Lower leg skin (tissue), 4 donors: ENCODE measurements around the gene ASCC1. TPM values are rescaled to one million over a fixed set of nuclear protein-coding genes. Genes with fewer than 3 reads are reported as not detected.

ENCODE experiments used
- DNase-seq, 2 donors: peaks; one replicate each; pipeline ENCODE4 v3.0.0-alpha.2; 2019; ENCODE audit warnings: low spot score in 2 of 2
- H3K4me3 ChIP-seq: fragments of 200-600 bp; sonication (generic); 2 replicates; pipeline ENCODE4 v1.5.1; 2017; ENCODE audit warnings: mild to moderate bottlenecking, low read depth; ENCODE audit not compliant: poor library complexity, severe bottlenecking
- POLR2A ChIP-seq, 2 donors: fragments of 450-650 bp; IDR thresholded peaks; one replicate each; pipeline ENCODE4 v1.6.1; 2016 to 2017; ENCODE audit warnings: antibody characterized with exemption in 2 of 2, mild to moderate bottlenecking in 1 of 2, moderate library complexity in 1 of 2
- WGBS, 2 donors: methylation state at CpG; one replicate each; pipeline ENCODE4 v1.1.5; 2018; 5-methylcytosine and 5-hydroxymethylcytosine counted together
- intact Hi-C: fragments of 100-400 bp; cut with DNase I; formaldehyde crosslinking; loops from one replicate; pipeline ENCODE4 v1.15.0; 2023; ENCODE audit warnings: low total_unique reads
- total RNA-seq, 4 donors: library from RNA; depleted of rRNA; stranded (reverse); fragments of >200 nt; gene quantifications; one replicate each; pipeline ENCODE4 v1.1.0, GENCODE V29; 2016
- TF ChIP-seq, protein P1 (sequence below), 3 donors: fragments of 450-650 bp; IDR thresholded peaks; one replicate each; pipeline ENCODE4 v1.5.1; 2016; ENCODE audit warnings: antibody characterized with exemption in 3 of 3, mild to moderate bottlenecking in 3 of 3, moderate library complexity in 2 of 3

The ASCC1 gene
- total RNA-seq, 4 donors from 2014 or later, result 17.7 to 33.3 (median 23.1) TPM

DNA sequence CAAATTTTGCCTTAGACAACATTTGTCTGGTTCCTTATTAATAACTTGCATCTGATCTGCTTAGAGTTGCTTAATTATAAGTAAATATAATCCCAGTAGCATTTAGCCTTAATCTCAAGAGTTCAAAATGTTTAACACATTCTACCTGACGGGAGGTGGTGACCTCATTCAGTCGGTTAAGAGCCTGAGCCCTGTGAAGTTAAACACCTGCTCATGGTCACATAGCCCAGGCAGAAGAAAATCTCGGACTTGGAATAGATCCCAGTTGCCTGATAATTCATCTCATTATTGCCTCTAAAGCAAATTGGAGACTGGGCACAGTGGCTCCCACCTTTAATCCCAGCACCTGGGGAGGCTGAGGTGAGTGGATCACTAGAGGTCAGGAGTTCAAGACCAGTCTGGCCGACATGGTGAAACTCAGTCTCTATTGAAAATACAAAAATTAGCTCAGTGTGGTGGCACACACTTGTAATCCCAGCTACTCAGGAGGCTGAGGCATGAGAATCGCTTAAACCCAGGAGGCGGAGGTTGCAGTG, 18.6 kb upstream of the ASCC1 start:
- 94 to 97% methylated on average over 6 of the region's 6 CpGs for WGBS, 2 donors
- DNase-seq, result no peak
- H3K4me3 ChIP-seq, result no peak overlapping the region
- intact Hi-C loops, result no loop called here
- no peak for TF ChIP-seq POLR2A (IDR thresholded peaks at IDR 0.05)
- TF ChIP-seq, protein P1, sequence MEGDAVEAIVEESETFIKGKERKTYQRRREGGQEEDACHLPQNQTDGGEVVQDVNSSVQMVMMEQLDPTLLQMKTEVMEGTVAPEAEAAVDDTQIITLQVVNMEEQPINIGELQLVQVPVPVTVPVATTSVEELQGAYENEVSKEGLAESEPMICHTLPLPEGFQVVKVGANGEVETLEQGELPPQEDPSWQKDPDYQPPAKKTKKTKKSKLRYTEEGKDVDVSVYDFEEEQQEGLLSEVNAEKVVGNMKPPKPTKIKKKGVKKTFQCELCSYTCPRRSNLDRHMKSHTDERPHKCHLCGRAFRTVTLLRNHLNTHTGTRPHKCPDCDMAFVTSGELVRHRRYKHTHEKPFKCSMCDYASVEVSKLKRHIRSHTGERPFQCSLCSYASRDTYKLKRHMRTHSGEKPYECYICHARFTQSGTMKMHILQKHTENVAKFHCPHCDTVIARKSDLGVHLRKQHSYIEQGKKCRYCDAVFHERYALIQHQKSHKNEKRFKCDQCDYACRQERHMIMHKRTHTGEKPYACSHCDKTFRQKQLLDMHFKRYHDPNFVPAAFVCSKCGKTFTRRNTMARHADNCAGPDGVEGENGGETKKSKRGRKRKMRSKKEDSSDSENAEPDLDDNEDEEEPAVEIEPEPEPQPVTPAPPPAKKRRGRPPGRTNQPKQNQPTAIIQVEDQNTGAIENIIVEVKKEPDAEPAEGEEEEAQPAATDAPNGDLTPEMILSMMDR (IDR thresholded peaks at IDR 0.05), result no peak

DNA sequence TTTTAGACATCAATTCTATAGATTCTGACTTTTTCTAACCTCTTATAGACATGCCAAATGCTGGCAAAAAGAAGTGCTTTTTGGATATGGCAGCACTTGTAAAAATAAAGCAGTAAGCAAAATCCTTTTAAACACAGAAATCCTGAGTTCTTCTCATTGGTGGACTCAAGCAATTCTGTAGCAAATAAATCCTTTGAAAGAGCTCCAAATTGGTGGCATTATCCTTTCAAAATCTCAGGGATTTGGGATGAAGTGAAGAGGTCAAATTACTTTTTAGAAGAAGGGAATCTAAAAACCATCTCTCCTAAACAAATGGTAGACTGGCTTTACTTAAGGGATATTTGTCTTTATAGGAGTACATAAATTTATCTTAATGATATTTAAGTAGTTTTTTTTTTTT, 17.5 kb upstream of the ASCC1 start:
- no peak overlapping the region for H3K4me3 ChIP-seq
- no peak for DNase-seq
- TF ChIP-seq, protein P1 (IDR thresholded peaks at IDR 0.05), result no peak
- no peak for TF ChIP-seq POLR2A (IDR thresholded peaks at IDR 0.05)
- intact Hi-C loops, result no loop called here

DNA sequence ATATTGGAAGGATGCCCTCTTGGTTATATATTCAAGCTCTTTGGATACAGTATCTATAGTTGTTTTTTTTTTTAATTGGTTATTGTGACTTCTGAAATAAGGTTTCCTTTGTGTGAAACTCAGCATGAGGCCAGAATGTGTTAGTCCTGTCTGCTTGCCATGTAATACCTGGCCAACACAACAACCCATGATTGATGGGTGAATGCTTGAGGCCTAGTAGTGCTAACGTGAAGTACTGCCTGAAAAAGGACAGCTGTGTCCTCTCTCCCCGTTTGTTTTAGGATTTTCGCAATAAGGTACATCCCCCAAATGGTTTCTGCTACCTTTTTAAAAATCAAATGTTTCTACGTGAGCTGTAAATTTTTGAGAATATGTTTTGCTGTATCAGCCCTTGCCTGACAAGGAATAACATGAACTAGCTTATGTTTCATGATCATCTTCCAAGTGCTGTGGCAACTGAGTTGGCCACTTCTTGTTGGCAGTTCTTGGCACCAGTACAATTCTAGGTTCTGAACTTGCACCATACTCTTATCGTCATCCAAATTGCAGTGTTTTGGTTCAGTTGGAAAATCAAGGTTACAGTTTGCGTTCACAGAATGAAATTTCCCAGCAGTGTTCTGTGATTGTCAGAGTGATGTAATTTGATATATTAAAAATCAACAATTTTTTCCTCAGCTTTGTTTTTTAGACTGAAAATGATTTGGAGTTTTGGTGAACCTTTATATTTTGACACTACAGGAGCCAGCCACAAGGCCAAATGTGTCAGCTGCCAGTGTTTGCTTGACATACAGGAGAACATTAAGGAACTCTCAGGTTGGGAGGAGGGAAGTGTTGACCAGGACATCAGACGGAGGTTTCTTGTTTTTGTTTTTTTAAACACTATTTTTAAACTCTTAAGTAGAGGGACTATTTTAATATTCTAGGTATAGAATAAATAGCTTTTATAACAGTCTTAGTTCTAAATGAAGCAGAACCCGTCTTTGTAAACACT, 13.5 kb upstream of the ASCC1 start:
- DNase-seq, result no peak
- no peak for TF ChIP-seq POLR2A (IDR thresholded peaks at IDR 0.05)
- TF ChIP-seq, protein P1 (IDR thresholded peaks at IDR 0.05), result no peak
- intact Hi-C loops, result loop anchor here (10.0 kb wide), 1 partner anchor 105 kb away; no protein-coding TSS in a partner anchor
- no peak overlapping the region for H3K4me3 ChIP-seq
- WGBS, 2 donors, result 64 to 65% methylated on average over 8 of the region's 8 CpGs

DNA sequence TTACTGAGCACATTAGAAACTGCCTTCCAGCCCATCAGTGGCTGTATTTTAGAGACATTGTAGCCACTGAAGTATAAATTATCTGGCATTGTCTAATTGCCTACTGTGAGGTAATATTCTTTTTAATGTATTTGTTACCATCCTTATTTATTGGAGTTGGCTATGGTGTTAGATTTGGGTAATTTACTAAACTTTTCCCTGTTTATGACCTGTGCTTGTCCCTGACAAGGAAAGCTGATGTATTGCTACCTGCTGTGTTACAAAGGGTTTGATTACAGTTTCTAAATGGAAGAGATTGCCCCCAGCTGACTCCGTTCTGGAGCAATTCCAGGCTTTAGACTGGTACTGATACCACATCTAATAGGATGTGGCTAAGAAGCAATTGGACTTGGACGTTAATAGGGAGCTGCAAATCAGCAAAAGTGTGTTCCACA, 12.3 kb upstream of the ASCC1 start:
- TF ChIP-seq POLR2A (IDR thresholded peaks at IDR 0.05), result no peak
- TF ChIP-seq, protein P1 (IDR thresholded peaks at IDR 0.05), result no peak
- no peak overlapping the region for H3K4me3 ChIP-seq
- DNase-seq, result no peak
- WGBS, 2 donors, result 59 to 68% methylated on average over 2 of the region's 2 CpGs
- intact Hi-C loops, result loop anchor here (10.0 kb wide), 1 partner anchor 106 kb away; no protein-coding TSS in a partner anchor

DNA sequence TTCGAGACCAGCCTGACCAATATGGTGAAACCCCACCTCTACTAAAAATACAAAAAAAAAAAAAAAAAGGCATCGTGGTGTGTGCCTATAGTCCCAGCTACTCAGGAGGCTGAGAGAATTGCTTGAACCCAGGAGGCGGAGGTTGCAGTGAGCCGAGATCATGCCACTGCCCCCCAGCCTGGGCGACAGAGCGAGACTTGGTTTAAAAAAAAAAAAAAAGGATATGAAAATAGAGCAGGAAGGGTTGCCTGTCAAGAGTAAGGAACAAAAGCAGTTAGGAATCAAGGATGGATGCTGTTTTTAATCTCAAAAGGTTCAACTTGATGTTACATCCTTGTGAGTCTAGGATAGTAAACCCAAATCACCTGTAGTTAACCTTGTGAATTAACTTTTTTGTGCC, 11.8 kb upstream of the ASCC1 start:
- 80 to 86% methylated on average over 6 of the region's 6 CpGs for WGBS, 2 donors

More for the DNA sequence above, 11.8 kb upstream of the ASCC1 start:
- no peak for DNase-seq
- intact Hi-C loops, result loop anchor here (10.0 kb wide), 1 partner anchor 107 kb away; no protein-coding TSS in a partner anchor
- TF ChIP-seq, protein P1 (IDR thresholded peaks at IDR 0.05), result no peak
- no peak for TF ChIP-seq POLR2A (IDR thresholded peaks at IDR 0.05)
- no peak overlapping the region for H3K4me3 ChIP-seq
